ENCODE results near the gene OPCML. TPM values are rescaled to one million over a fixed set of nuclear protein-coding genes. Genes with fewer than 3 reads are reported as not detected.
A peak's percentile ranks its signal among the peaks of the same experiment; 100 is the strongest.

Gene OPCML
- total RNA-seq, 1 experiment from 2014 or later: 0.13 TPM

- TF ChIP-seq CTCF (conservative IDR thresholded peaks at IDR 0.05; ENCODE audit: low read depth, low read length) (no peak), EZH2 (IDR thresholded peaks at IDR 0.05; ENCODE audit: borderline replicate concordance, low read depth, low read length, poor library complexity, severe bottlenecking) (no peak)
- H3K4me1 ChIP-seq (ENCODE audit: insufficient read depth, low read length, poor library complexity, severe bottlenecking): no peaks in the 10 kb centered on the region
- POLR2A ChIA-PET (ENCODE audit: low non-redundant PET): no interaction called here
- no peaks in the 10 kb centered on the region for H3K36me3 ChIP-seq (ENCODE audit: insufficient read depth, low read length, poor library complexity, severe bottlenecking)
- CTCF ChIA-PET: no interaction called here
- H3K4me3 ChIP-seq (ENCODE audit: low read depth, low read length, poor library complexity, severe bottlenecking): no peak overlapping the region
- H3K9me3 ChIP-seq (ENCODE audit: low read depth, low read length, poor library complexity, severe bottlenecking): peaks cover 13% of the 10 kb centered on the region
- no peak overlapping the region for H3K27ac ChIP-seq (ENCODE audit: low read depth, low read length, poor library complexity, severe bottlenecking)
- peaks cover 7% of the 10 kb centered on the region for H3K27me3 ChIP-seq (replicated peaks; ENCODE audit: insufficient read depth, low read depth, low read length, poor library complexity)
- no peak for DNase-seq (ENCODE audit: low spot score)
- intact Hi-C loops (cut with micrococcal nuclease; ENCODE audit: unreplicated experiment): no loop called here
- BruUV-seq (replicated peaks): no TSS peak
Measured at GRCh38 chr11:132578580-132578979, 953.7 kb downstream of the OPCML start.

DNA sequence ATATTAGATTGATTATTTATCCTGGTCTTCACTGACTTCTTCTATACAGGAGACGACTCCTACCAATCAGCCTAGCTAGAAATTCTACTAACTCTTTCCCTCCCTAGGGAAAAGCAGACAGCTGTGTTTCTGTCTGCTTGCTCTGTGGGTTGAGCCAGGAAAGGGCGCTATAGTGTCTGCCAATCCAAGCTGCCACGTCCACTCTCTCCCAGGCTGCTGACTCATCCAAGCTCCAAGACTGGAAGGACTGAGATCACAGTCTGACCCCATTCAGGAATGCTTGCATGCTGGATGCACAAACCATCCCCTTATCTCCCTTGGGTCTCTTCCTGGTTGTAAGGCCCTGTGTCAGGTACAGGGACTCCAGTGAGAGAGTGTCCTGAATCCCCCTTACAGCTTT, 955.6 kb downstream of the OPCML start:
- Histone ChIP-seq H3K9me3 (ENCODE audit: low read depth, low read length, poor library complexity, severe bottlenecking) (peaks cover 13% of the 10 kb centered on the region), H3K4me3 (ENCODE audit: low read depth, low read length, poor library complexity, severe bottlenecking) (no peak overlapping the region), H3K27ac (ENCODE audit: low read depth, low read length, poor library complexity, severe bottlenecking) (no peak overlapping the region), H3K27me3 (replicated peaks; ENCODE audit: insufficient read depth, low read depth, low read length, poor library complexity) (peaks cover 3% of the 10 kb centered on the region), H3K36me3 (ENCODE audit: insufficient read depth, low read length, poor library complexity, severe bottlenecking) (no peaks in the 10 kb centered on the region), H3K4me1 (ENCODE audit: insufficient read depth, low read length, poor library complexity, severe bottlenecking) (no peaks in the 10 kb centered on the region)
- ChIA-PET CTCF (no interaction called here), POLR2A (ENCODE audit: low non-redundant PET) (no interaction called here)
- intact Hi-C loops (cut with micrococcal nuclease; ENCODE audit: unreplicated experiment): no loop called here
- no peak for TF ChIP-seq EZH2 (IDR thresholded peaks at IDR 0.05; ENCODE audit: borderline replicate concordance, low read depth, low read length, poor library complexity, severe bottlenecking)
- TF ChIP-seq CTCF (conservative IDR thresholded peaks at IDR 0.05; ENCODE audit: low read depth, low read length): no peak
- peak; percentile 22 for DNase-seq (ENCODE audit: low spot score)
- BruUV-seq (replicated peaks): no TSS peak

GRCh38 chr11:132564091-132564885, 968.0 kb downstream of the OPCML start:
- no peak for DNase-seq (ENCODE audit: low spot score)
- ChIA-PET POLR2A (ENCODE audit: low non-redundant PET) (no interaction called here), CTCF (no interaction called here)
- Histone ChIP-seq H3K4me1 (ENCODE audit: insufficient read depth, low read length, poor library complexity, severe bottlenecking) (no peaks in the 10 kb centered on the region), H3K27ac (ENCODE audit: low read depth, low read length, poor library complexity, severe bottlenecking) (no peak overlapping the region), H3K27me3 (replicated peaks; ENCODE audit: insufficient read depth, low read depth, low read length, poor library complexity) (no peaks in the 10 kb centered on the region), H3K9me3 (ENCODE audit: low read depth, low read length, poor library complexity, severe bottlenecking) (peaks cover 12% of the 10 kb centered on the region), H3K36me3 (ENCODE audit: insufficient read depth, low read length, poor library complexity, severe bottlenecking) (no peaks in the 10 kb centered on the region), H3K4me3 (ENCODE audit: low read depth, low read length, poor library complexity, severe bottlenecking) (no peak overlapping the region)
- no TSS peak for BruUV-seq (replicated peaks)
- TF ChIP-seq CTCF (conservative IDR thresholded peaks at IDR 0.05; ENCODE audit: low read depth, low read length): no peak
- no peak for TF ChIP-seq EZH2 (IDR thresholded peaks at IDR 0.05; ENCODE audit: borderline replicate concordance, low read depth, low read length, poor library complexity, severe bottlenecking)
- intact Hi-C loops (cut with micrococcal nuclease; ENCODE audit: unreplicated experiment): no loop called here

Data from A673 (cell line).